AG04449 (cell line): ENCODE results near the gene PRKAR2B.
"Not testable (repeated sequence)": the region's sequence is repeated elsewhere in the genome, so short reads cannot be mapped to it uniquely, and the experiment has no call there.

Source experiments
- CTCF ChIA-PET: fragments of 350-600 bp; formaldehyde crosslinking; extraction: SDS; loops from one replicate; lab custom pipeline; 2021; ENCODE audit warnings: antibody characterized with exemption; lab: Yijun Ruan, JAX
- POLR2A ChIA-PET: fragments of 400-600, 350-600 bp; formaldehyde crosslinking; extraction: SDS; loops from one replicate; lab custom pipeline; 2020; ENCODE audit warnings: antibody characterized with exemption, inconsistent platforms; lab: Yijun Ruan, JAX
- DNase-seq: peaks from one replicate; pipeline ENCODE4 v3.0.0-alpha.2; 2010; ENCODE audit warnings: low read depth, low spot score
- H3K4me3 ChIP-seq: 2 replicates; pipeline ENCODE4 v1.5.1; 2011; ENCODE audit warnings: low read depth, mild to moderate bottlenecking, control low read depth, low read length
- CTCF ChIP-seq: IDR thresholded peaks from one replicate; pipeline ENCODE4 v1.5.1; 2011; ENCODE audit warnings: mild to moderate bottlenecking, moderate library complexity, low read length, control low read depth, inconsistent platforms; ENCODE audit not compliant: insufficient read depth; ENCODE audit errors: missing control alignments

The PRKAR2B gene

GRCh38 chr7:107151538-107151937 lies 107.0 kb downstream of the PRKAR2B start:
- DNase-seq = no peak
- POLR2A ChIA-PET = interaction anchor here (1.0 kb wide), 1 partner anchor 17 kb away, joined by 3 read pairs; the partner anchor contains the start of gene HBP1
- CTCF ChIA-PET = interaction anchor here (1.1 to 9.5 kb wide), 7 partner anchors 14 to 372 kb away, joined by 3 to 340 read pairs (median 113); partner anchors contain the start of gene HBP1
- no peak for TF ChIP-seq CTCF
- no peak overlapping the region for H3K4me3 ChIP-seq

DNA sequence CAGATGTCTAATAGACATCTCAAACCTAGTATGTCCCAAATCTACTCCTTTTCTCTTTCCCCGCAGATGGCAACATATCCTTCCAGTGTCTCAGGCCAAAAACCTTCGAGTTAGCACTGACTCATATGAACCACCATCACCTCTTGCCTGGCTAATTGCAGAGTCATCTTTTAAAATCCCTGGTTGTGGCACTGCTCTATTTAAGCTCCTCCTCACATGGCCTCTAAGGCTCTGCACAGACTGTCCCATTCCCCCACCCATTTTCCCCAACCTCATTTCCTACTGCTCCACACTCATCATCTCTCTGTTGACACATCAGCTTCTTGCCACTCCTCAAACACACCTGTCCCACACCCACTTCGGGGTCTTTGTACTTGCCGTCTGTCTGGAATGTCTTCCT lies 107.5 kb downstream of the PRKAR2B start:
- no peak overlapping the region for H3K4me3 ChIP-seq
- CTCF ChIA-PET = interaction anchor here (0.9 to 9.5 kb wide), 5 partner anchors 13 to 975 kb away, joined by 4 to 340 read pairs (median 135); partner anchors contain the start of gene HBP1
- POLR2A ChIA-PET = interaction anchor here (1.0 kb wide), 1 partner anchor 17 kb away, joined by 3 read pairs; the partner anchor contains the start of gene HBP1
- no peak for TF ChIP-seq CTCF
- no peak for DNase-seq

DNA sequence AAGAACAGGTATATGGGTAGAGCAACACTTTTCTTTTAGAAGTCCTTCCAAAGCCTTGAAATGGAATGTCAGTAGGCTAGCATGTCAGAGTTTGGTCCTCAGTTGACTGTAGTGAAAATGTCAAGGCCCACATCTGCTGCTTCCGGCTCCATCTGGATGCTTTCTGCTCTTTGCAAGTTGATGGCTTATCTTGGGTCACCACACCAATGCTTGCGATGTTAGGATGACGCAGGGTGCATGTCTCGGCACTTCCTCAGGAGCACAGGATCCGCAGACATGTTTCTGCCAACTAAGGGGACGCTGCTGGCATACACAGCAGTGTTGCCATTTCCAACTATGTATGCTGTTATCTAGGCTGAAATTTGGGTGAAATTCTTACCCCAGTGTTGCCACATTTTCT lies 110.3 kb downstream of the PRKAR2B start:
- POLR2A ChIA-PET = no interaction called here
- CTCF ChIA-PET = no interaction called here
- TF ChIP-seq CTCF = no peak
- H3K4me3 ChIP-seq = no peak overlapping the region
- DNase-seq = no peak

DNA sequence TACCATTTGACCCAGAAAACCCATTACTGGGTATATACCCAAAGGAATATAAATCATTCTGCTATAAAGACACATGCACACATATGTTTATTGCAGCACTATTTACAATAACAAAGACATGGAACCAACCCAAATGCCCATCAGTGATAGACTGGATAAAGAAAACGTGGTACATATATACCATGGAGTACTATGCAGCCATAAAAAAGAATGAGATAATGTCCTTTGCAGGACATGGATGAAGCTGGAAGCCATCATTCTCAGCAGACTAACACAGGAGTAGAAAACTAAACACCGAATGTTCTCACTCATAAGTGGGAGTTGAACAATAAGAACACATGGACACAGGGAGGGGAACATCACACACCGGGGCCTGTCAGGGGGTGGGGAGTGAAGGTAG lies 111.2 kb downstream of the PRKAR2B start:
- POLR2A ChIA-PET, H3K4me3 ChIP-seq, DNase-seq: not testable (repeated sequence)
- CTCF ChIA-PET = interaction anchor here (1.0 to 1.7 kb wide), 2 partner anchors 8 to 208 kb away, joined by 3 to 7 read pairs; no protein-coding TSS in a partner anchor

DNA sequence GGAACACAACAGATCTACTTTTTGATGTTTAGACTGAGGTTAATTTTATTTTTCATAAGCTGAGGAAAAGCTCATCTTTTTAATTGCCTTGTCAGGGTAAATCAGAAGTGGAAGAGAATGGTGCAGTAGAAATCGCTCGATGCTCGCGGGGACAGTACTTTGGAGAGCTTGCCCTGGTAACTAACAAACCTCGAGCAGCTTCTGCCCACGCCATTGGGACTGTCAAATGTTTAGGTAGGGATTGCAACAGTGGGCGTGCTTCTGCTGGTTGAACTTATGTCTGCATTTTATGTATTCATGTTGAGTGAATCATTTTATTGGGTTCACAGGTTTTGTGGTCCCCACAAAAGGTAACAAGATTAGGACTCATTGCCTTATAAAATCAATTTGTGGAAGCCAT lies 112.6 kb downstream of the PRKAR2B start:
- CTCF ChIA-PET = interaction anchor here (0.7 to 1.7 kb wide), 3 partner anchors 8 to 26 kb away, joined by 3 to 7 read pairs (median 3); no protein-coding TSS in a partner anchor
- TF ChIP-seq CTCF = no peak
- no peak overlapping the region for H3K4me3 ChIP-seq
- no peak for DNase-seq
- POLR2A ChIA-PET = no interaction called here

- H3K4me3 ChIP-seq = no peak overlapping the region
- no peak for TF ChIP-seq CTCF
- CTCF ChIA-PET = no interaction called here
- POLR2A ChIA-PET = no interaction called here
- DNase-seq = no peak
Observed at GRCh38 chr7:107158028-107158427, 113.5 kb downstream of the PRKAR2B start.

- CTCF ChIA-PET = interaction anchor here (2.2 to 9.9 kb wide), 2 partner anchors 11 to 368 kb away, joined by 6 to 140 read pairs; no protein-coding TSS in a partner anchor
- no peak overlapping the region for H3K4me3 ChIP-seq
- no peak for TF ChIP-seq CTCF
- no peak for DNase-seq
- POLR2A ChIA-PET = no interaction called here
Observed at GRCh38 chr7:107160389-107160788, 115.9 kb downstream of the PRKAR2B start.
